Gastroesophageal sphincter (tissue), 4 donors: ENCODE data around the gene ATP1B2. TPM values are rescaled to one million over a fixed set of nuclear protein-coding genes. Genes with fewer than 3 reads are reported as not detected.

Experiments used
- ATAC-seq: fragments of 150-250 bp; one replicate; pipeline ENCODE4 v1.9.1; 2016; ENCODE audit warnings: mild to moderate bottlenecking, moderate library complexity
- H3K27ac ChIP-seq, 4 donors: fragments of 200-600 bp; sonication (generic) in 3 of 4; 1 replicate in 3 of 4; 2 replicates in 1 of 4; pipeline ENCODE4 v1.5.1; 2016 to 2019
- H3K27me3 ChIP-seq: fragments of 200-600 bp; sonication (generic); one replicate; pipeline ENCODE4 v1.5.1; 2019
- H3K36me3 ChIP-seq, 2 donors: fragments of 200-600 bp; sonication (generic); one replicate each; pipeline ENCODE4 v1.5.1; 2019; ENCODE audit warnings: control low read depth in 1 of 2
- H3K4me1 ChIP-seq, 3 donors: fragments of 200-600 bp; sonication (generic); 1 replicate in 2 of 3; 2 replicates in 1 of 3; pipeline ENCODE4 v1.5.1; 2016 to 2019; ENCODE audit warnings: control low read depth in 2 of 3
- H3K4me3 ChIP-seq, 2 donors: fragments of 200-600 bp; sonication (generic); one replicate each; pipeline ENCODE4 v1.5.1; 2019; ENCODE audit warnings: mild to moderate bottlenecking in 1 of 2, moderate library complexity in 1 of 2
- H3K9me3 ChIP-seq, 3 donors: fragments of 200-600 bp; sonication (generic); one replicate each; pipeline ENCODE4 v1.5.1; 2017 to 2019; ENCODE audit warnings: control low read depth in 2 of 3
- EP300 ChIP-seq: sonication (generic); formaldehyde crosslinking; IDR thresholded peaks from one replicate; pipeline ENCODE4 v1.6.1; 2017; ENCODE audit warnings: antibody characterized with exemption, mild to moderate bottlenecking
- POLR2A ChIP-seq, 2 donors: fragments of 450-650 bp; IDR thresholded peaks; one replicate each; pipeline ENCODE4 v1.6.1; 2017; ENCODE audit warnings: antibody characterized with exemption in 2 of 2, mild to moderate bottlenecking in 2 of 2, moderate library complexity in 1 of 2
- POLR2AphosphoS5 ChIP-seq: sonication (generic); formaldehyde crosslinking; IDR thresholded peaks from one replicate; pipeline ENCODE4 v1.6.1; 2017; ENCODE audit warnings: antibody characterized with exemption
- WGBS, 2 donors: methylation state at CpG; one replicate each; pipeline ENCODE4 v1.1.5; 2018; ENCODE audit warnings: low coverage in 1 of 2; 5-methylcytosine and 5-hydroxymethylcytosine counted together
- total RNA-seq, 4 donors: library from RNA; depleted of rRNA; stranded (reverse); fragments of >200 nt; gene quantifications; one replicate each; pipeline ENCODE4 v1.1.0, GENCODE V29; 2016
- TF ChIP-seq, protein P1 (sequence below), 4 experiments: fragments of 200-600 bp in 2 of 4; fragments of 450-650 bp in 2 of 4; sonication (generic) in 1 of 4; IDR thresholded peaks; one replicate each; pipeline ENCODE4 v1.5.1; 2017 to 2019; ENCODE audit warnings: antibody characterized with exemption in 4 of 4, mild to moderate bottlenecking in 2 of 4, moderate library complexity in 2 of 4

The ATP1B2 gene
- total RNA-seq, 4 donors from 2014 or later, result 0.77 to 3.6 (median 2.3) TPM

DNA sequence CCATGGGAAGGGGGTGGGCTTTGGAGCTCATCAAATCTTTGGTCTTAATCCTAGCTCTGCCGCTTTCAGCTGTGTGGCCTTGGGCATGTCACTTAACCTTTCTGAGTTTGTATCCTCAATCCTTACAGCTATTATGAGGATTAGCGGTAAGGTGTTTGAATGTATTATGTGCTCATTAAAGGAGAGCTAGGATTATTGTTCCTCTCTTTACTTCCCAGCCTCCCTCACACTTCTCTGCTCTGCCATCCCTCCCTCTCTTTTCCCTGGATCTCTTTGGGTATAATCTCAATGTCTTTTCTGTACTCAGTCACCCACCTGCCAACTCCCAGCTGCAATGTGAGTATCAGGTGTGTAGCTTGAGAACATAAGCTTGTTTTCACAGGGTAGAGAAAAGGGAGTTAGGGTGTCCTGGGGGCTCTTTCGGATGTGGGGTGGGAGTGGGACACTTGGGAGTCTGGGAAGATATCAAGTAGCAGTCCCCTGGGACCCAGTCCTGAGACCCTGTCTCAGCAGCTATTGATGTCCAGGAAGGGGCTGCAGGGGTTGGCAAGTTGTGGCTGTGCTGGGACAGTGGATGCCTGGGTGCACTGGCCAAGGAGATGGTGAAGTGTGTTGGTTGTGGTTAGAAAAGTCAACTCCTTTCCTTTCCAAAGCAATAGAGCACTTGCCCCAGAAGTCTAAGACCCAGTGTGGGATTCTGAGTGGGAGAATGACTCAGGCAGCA lies 56.1 kb downstream of the ATP1B2 start:
- TF ChIP-seq EP300 (no peak), POLR2A (IDR thresholded peaks at IDR 0.05) (no peak), POLR2AphosphoS5 (no peak)
- TF ChIP-seq, protein P1, sequence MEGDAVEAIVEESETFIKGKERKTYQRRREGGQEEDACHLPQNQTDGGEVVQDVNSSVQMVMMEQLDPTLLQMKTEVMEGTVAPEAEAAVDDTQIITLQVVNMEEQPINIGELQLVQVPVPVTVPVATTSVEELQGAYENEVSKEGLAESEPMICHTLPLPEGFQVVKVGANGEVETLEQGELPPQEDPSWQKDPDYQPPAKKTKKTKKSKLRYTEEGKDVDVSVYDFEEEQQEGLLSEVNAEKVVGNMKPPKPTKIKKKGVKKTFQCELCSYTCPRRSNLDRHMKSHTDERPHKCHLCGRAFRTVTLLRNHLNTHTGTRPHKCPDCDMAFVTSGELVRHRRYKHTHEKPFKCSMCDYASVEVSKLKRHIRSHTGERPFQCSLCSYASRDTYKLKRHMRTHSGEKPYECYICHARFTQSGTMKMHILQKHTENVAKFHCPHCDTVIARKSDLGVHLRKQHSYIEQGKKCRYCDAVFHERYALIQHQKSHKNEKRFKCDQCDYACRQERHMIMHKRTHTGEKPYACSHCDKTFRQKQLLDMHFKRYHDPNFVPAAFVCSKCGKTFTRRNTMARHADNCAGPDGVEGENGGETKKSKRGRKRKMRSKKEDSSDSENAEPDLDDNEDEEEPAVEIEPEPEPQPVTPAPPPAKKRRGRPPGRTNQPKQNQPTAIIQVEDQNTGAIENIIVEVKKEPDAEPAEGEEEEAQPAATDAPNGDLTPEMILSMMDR (IDR thresholded peaks at IDR 0.05), result no peak
- ATAC-seq, result no peak
- no peaks in the 10 kb centered on the region for H3K9me3 ChIP-seq
- H3K27me3 ChIP-seq, result peaks cover 100% of the 10 kb centered on the region
- H3K36me3 ChIP-seq, result peaks cover 0 to 15% of the 10 kb centered on the region in 2 donors
- no peak overlapping the region for H3K27ac ChIP-seq
- WGBS, 2 donors, result 95% methylated on average over 2 of the region's 3 CpGs; no CpG with 5 or more reads in 1 of the 2 donors
- H3K4me3 ChIP-seq, result no peak overlapping the region
- peaks cover 0 to 25% (median 11%) of the 10 kb centered on the region in 3 donors for H3K4me1 ChIP-seq

Other genes starting within 250 kb of the ATP1B2 start
- gene TMEM256, start 246.8 kb upstream of the ATP1B2 start, total RNA-seq, result 10 to 100 TPM; 31.1 to 66.6 (median 57.8) TPM
- 10 to 100 TPM in 3 of 4 donors, 1 to 10 TPM in 1; 9.9 to 28.4 (median 14.4) TPM for gene NLGN2, start 243.1 kb upstream of the ATP1B2 start, total RNA-seq
- gene SPEM1, start 230.6 kb upstream of the ATP1B2 start, total RNA-seq, result not detected
- not detected for gene SPEM2, start 225.3 kb upstream of the ATP1B2 start, total RNA-seq
- gene SPEM3, start 222.1 kb upstream of the ATP1B2 start, total RNA-seq, result under 1 TPM in 1 of 4 donors, not detected in 3; 0.08 TPM
- gene TMEM102, start 215.5 kb upstream of the ATP1B2 start, total RNA-seq, result 1 to 10 TPM; 1.3 to 5.6 (median 2.4) TPM
- 1 to 10 TPM in 1 of 4 donors, under 1 TPM in 2, not detected in 1; 0.13 to 1.0 (median 0.42) TPM for gene FGF11, start 211.4 kb upstream of the ATP1B2 start, total RNA-seq
- gene CHRNB1, start 205.9 kb upstream of the ATP1B2 start, total RNA-seq, result 10 to 100 TPM in 1 of 4 donors, 1 to 10 TPM in 3; 4.7 to 12.1 (median 8.1) TPM
- 100 to 1,000 TPM in 1 of 4 donors, 10 to 100 TPM in 3; 68.4 to 115 (median 80.2) TPM for gene ZBTB4, start 171.3 kb upstream of the ATP1B2 start, total RNA-seq
- gene SLC35G6, start 169.5 kb upstream of the ATP1B2 start, total RNA-seq, result not detected
- gene POLR2A, start 166.6 kb upstream of the ATP1B2 start, total RNA-seq, result 10 to 100 TPM; 41.0 to 55.3 (median 47.3) TPM
- 100 to 1,000 TPM in 1 of 4 donors, 10 to 100 TPM in 3; 61.1 to 108 (median 84.7) TPM for gene TNFSF12, start 101.9 kb upstream of the ATP1B2 start, total RNA-seq
- gene TNFSF13, start 92.2 kb upstream of the ATP1B2 start, total RNA-seq, result 10 to 100 TPM; 14.5 to 47.1 (median 27.2) TPM
- 10 to 100 TPM; 68.3 to 94.7 (median 79.6) TPM for gene SENP3, start 89.0 kb upstream of the ATP1B2 start, total RNA-seq
- gene CD68, start 71.3 kb upstream of the ATP1B2 start, total RNA-seq, result 10 to 100 TPM in 3 of 4 donors, 1 to 10 TPM in 1; 7.9 to 83.1 (median 46.1) TPM
- gene MPDU1, start 67.1 kb upstream of the ATP1B2 start, total RNA-seq, result 10 to 100 TPM; 38.1 to 66.5 (median 51.2) TPM
- 1 to 10 TPM; 5.1 to 9.0 (median 5.9) TPM for gene SOX15, start 60.8 kb upstream of the ATP1B2 start, total RNA-seq
- 10 to 100 TPM; 39.3 to 54.6 (median 47.4) TPM for gene FXR2, start 36.0 kb upstream of the ATP1B2 start, total RNA-seq
- gene SAT2, start 23.1 kb upstream of the ATP1B2 start, total RNA-seq, result 10 to 100 TPM; 50.6 to 72.3 (median 62.3) TPM
- 1 to 10 TPM in 1 of 4 donors, under 1 TPM in 1, not detected in 2; 0.40 to 3.0 TPM for gene SHBG, start 20.8 kb upstream of the ATP1B2 start, total RNA-seq
- gene TP53, start 36.6 kb downstream of the ATP1B2 start, total RNA-seq, result 10 to 100 TPM; 14.7 to 16.3 (median 15.6) TPM
- gene WRAP53, start 37.6 kb downstream of the ATP1B2 start, total RNA-seq, result 1 to 10 TPM; 2.8 to 4.7 (median 3.9) TPM
- gene EFNB3, start 54.3 kb downstream of the ATP1B2 start, total RNA-seq, result under 1 TPM in 2 of 4 donors, not detected in 2; 0.27 to 0.52 TPM
- under 1 TPM in 2 of 4 donors, not detected in 2; 0.08 to 0.31 TPM for gene DNAH2, start 66.8 kb downstream of the ATP1B2 start, total RNA-seq
- gene KDM6B, start 183.3 kb downstream of the ATP1B2 start, total RNA-seq, result 10 to 100 TPM in 3 of 4 donors, 1 to 10 TPM in 1; 5.7 to 16.2 (median 15.6) TPM
- 10 to 100 TPM in 3 of 4 donors, 1 to 10 TPM in 1; 6.5 to 41.6 (median 29.6) TPM for gene TMEM88, start 204.1 kb downstream of the ATP1B2 start, total RNA-seq
- gene NAA38, start 206.6 kb downstream of the ATP1B2 start, total RNA-seq, result 10 to 100 TPM; 60.5 to 84.7 (median 69.8) TPM
- 10 to 100 TPM; 12.0 to 18.7 (median 13.7) TPM for gene CYB5D1, start 207.1 kb downstream of the ATP1B2 start, total RNA-seq
- 100 to 1,000 TPM in 3 of 4 donors, 10 to 100 TPM in 1; 56.7 to 134 (median 120) TPM for gene CHD3, start 237.9 kb downstream of the ATP1B2 start, total RNA-seq